Uterus (tissue), 2 donors: ENCODE results near the gene IL1RAPL2.

Source experiments
- POLR2A ChIP-seq, 2 donors: fragments of 450-650 bp; IDR thresholded peaks; one replicate each; pipeline ENCODE4 v1.6.1; 2016; ENCODE audit warnings: antibody characterized with exemption in 2 of 2, mild to moderate bottlenecking in 1 of 2, moderate library complexity in 1 of 2
- TF ChIP-seq, protein P1 (sequence below), 4 experiments: fragments of 200-600 bp in 2 of 4; fragments of 450-650 bp in 2 of 4; sonication (generic) in 2 of 4; IDR thresholded peaks; one replicate each; pipeline ENCODE4 v1.5.1; 2016 to 2019; ENCODE audit warnings: antibody characterized with exemption in 4 of 4, mild to moderate bottlenecking in 2 of 4, moderate library complexity in 1 of 4

DNA sequence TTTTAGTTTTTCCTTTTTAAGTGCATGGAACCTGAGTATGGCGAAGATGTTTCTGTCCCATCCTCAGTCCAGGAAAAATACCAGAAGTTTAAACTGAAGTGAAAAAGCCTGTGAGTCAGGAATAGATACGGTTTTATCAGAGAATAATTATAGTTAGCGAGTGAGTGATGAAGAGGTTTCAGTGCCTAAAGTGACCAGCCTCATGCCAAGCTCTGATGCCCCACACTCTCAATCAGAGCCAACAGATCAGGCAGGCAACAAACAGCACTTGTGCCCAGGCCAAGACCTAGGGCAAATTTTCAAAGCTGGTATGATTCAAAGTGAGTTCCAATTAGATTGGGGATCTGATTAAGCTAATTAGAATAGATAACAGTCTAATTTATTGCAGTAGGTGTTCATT, 1043.5 kb downstream of the IL1RAPL2 start:
- TF ChIP-seq, protein P1, sequence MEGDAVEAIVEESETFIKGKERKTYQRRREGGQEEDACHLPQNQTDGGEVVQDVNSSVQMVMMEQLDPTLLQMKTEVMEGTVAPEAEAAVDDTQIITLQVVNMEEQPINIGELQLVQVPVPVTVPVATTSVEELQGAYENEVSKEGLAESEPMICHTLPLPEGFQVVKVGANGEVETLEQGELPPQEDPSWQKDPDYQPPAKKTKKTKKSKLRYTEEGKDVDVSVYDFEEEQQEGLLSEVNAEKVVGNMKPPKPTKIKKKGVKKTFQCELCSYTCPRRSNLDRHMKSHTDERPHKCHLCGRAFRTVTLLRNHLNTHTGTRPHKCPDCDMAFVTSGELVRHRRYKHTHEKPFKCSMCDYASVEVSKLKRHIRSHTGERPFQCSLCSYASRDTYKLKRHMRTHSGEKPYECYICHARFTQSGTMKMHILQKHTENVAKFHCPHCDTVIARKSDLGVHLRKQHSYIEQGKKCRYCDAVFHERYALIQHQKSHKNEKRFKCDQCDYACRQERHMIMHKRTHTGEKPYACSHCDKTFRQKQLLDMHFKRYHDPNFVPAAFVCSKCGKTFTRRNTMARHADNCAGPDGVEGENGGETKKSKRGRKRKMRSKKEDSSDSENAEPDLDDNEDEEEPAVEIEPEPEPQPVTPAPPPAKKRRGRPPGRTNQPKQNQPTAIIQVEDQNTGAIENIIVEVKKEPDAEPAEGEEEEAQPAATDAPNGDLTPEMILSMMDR (IDR thresholded peaks at IDR 0.05) = no peak
- TF ChIP-seq POLR2A (IDR thresholded peaks at IDR 0.05) = no peak
